Activated CD4-positive, alpha-beta T cell treated with anti-CD3 and anti-CD28 coated beads for 4 hours (primary cell): ENCODE measurements around the gene CTXN1.
"Not testable (repeated sequence)": the region's sequence is repeated elsewhere in the genome, so short reads cannot be mapped to it uniquely, and the experiment has no call there.

Source experiments
- DNase-seq, 2 donors: peaks; one replicate each; pipeline ENCODE4 v3.0.0-alpha.2; 2020

The CTXN1 gene

GRCh38 chr19:7924651-7925170 lies 1.2 kb downstream of the CTXN1 start:
- DNase-seq = no peak

DNA sequence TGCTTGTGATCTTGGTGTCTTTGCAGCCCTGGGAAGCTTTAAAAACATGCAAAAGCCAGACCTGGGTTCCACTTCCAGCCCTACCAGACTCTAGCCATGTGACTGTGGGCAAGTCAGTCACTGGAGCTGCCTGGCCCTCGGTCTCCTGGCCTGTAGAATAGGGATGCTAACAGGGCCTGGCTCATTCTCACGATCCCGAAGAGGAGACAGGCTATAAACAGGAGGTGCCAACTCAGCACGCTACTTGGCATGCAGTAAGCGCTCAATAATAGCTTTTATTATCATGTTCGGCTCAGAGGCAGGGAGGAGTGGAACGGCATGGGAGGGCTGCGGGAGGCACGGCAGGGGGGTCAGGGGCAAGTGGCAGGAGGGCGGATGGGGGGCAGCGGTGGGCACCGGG lies 1.7 kb downstream of the CTXN1 start:
- DNase-seq = no peak

- DNase-seq = no peak
Observed at GRCh38 chr19:7923295-7924191, 2.4 kb downstream of the CTXN1 start.

DNA sequence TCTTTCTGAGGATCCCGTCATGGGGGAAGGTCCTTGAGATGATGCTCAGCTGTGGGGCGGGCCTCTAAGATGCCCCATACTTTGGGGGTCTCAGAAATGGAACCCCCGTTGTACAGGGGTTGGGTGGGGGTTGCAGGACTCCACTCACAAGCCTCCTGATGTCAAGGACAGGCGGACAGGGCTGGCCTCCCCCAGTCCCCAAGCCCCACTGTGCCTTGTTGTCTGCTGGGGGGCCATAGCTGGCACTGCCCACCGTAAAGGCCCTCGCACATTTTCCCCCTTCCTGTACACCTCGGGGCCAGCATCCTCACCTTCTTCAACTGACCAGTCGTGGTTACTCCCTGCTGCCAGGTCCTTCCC lies 3.1 kb downstream of the CTXN1 start:
- DNase-seq = no peak

DNA sequence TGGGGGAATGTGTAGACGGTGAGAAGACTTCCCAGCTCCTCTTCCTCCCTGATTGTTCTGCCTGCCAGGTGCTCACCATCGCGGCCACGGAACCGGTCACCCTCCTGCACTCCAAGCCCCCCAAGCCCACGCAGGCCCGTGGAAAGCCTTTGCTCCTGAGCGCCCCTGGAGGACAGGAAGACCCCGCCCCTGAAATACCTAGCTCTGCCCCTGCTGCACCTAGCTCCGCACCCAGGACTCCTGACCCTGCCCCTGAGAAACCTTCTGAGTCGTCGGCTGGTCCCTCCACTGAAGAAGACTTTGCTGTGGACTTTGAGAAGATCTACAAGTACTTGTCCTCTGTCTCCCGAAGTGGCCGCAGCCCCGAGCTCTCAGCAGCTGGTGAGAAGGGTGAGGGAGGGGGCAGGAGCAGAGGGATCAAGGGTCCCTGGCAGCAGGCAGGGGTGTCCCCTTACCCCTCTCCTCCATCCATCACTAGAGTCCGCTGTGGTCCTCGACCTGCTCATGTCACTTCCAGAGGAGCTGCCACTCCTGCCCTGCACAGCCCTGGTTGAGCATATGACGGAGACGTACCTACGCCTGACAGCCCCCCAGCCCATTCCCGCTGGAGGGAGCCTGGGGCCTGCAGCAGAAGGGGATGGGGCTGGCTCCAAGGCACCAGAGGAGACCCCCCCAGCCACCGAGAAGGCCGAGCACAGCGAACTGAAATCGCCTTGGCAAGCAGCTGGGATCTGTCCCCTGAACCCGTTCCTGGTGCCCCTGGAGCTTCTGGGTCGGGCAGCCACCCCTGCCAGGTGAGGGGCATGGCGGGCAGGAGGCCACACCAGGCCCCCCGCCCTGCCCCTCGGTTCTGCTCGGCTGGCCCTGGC lies 3.7 kb downstream of the CTXN1 start:
- DNase-seq = no peak

DNA sequence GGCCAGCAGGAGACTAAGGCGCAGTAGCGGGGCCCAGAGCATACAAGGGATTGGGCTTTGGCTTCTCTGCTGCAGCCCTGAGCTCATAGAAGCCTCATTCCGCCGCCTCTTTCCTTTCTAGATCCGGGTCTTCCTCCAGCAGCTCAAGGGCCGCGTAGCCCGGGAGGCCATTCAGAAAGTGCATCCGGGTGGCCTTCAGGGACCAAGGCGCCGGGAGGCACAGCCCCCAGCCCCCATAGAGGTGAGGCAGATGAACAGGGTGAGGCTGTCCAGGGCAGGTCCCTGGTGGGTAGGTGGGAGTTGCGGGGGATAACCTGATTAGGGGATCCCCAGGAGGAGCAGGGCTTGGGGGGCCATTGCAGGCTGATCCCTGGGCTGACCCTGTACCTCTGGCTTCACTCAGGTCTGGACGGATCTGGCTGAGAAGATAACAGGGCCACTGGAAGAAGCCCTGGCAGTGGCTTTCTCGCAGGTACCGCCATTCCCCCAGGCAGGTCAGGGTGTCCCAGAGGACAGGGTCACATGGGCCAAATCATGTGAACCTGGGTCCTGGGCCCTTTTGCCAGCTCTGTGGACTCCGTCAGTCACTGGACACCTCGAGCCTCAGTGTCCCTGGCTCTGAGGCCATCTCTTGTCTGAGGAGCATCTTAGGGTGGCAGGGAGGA lies 4.5 kb downstream of the CTXN1 start:
- DNase-seq = no peak

DNA sequence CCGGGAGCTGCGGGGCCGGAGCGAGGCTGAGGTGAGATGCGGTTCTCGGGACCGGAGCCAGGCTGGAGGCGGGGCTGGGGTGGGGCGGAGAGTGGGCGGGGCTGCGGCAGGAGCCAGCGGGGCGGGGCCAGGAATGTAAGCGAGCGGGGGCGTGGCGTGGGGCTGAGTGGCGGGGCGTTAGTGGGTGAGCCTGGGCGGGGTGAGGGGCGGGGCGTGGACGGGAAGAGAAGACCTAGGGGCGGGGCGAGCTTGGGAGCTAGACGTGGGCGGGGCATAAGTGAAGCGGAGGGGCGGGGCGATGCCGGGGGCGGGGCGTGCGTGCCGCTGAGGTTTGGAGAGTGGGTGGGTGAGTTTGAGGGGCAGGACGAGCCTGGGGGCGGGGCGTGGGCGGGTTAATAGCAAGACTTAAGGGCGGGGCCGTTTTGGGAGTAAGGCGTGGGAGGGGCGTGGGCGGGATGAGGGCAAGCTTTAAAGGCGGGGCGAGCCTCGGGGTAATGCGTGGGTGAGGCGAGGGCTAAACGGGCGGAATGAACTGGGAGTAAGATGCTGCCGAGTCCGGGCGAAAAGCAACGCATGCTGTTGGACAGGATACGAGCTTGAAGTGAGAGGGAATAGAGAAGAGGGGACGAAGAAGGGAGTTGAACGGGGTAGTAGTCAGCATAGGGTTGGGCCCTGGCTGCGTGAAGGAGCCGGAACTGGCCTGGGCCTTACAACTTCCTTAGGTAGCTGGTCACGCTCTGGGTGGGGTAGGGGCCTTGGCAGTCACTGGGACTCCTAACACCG lies 5.2 kb downstream of the CTXN1 start:
- DNase-seq = peak; percentile 100

DNA sequence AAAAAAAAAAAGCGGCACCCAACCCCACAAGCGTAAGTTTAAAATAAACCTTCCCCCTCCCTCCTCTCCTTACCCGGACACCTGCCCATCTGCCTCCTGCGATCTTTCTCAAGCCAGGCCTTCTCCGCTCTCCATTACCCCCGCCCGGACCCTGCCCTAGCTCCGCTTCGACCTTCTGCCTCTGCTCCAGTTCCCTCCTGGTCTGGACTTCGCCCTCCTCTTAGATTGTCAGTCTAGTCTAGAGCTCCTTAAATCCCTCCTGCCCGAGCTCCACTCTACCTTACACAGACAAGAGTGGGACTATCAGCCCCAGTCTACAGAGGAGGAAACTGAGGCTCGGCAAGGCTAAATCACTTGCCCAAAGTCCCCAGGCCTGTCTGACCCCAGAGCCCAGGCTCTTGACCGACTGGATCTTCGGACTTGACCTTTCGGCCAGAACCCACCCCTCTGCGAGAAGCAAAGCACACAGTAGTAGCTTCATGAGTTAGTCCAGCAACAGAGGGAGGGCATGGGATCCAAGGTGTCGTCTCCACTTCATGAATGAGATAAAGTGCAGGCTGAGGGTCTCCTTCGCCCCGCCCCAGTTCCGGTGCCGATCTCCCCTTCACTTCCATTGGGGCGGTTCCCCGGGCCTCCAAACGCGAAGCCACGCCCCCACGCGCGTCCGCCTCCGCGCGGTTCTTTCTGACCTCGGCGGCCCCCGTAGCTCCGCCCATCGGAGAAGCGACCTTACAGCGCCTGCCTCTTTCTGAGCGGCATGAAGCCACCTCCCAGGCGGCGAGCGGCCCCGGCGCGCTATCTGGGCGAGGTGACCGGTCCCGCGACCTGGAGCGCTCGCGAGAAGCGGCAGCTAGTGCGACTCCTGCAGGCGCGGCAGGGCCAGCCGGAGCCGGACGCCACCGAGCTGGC lies 6.1 kb downstream of the CTXN1 start, which contains the start of gene SNAPC2:
Gene SNAPC2, plus strand, starts transcription at position 729 of the 909 bp plus-strand sequence. Its CDS starts 29 bp downstream, at position 758.
- DNase-seq = peak; percentile 97

GRCh38 chr19:7918615-7919421 lies 7.1 kb downstream of the CTXN1 start:
- no peak for DNase-seq

DNA sequence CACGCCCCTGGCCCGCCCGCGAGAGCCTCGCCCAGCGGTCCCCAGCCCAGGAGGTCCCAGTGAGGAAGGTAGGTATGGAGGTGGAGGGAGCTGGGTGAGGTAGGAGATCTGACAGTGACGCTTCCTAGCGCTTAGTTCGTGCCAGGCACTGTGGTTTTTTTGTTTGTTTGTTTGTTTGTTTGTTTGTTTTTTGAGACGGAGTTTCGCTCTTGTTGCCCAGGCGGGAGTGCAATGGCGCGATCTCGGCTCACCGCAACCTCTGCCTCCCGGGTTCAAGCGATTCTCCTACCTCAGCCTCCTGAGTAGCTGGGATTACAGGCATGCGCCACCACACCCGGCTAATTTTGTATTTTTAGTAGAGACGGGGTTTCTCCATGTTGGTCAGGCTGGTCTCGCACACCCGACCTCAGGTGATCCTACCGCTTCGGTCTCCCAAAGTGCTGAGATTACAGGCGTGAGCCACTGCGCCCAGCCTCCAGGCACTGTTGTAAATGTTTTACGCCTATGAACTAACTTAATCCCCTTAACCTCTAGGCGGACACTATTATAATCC lies 7.8 kb downstream of the CTXN1 start:
- DNase-seq = not testable (repeated sequence)

GRCh38 chr19:7917267-7918061 lies 8.5 kb downstream of the CTXN1 start:
- DNase-seq = peak; percentile 54 to 56

GRCh38 chr19:7916955-7917266 lies 9.0 kb downstream of the CTXN1 start:
- no peak for DNase-seq

DNA sequence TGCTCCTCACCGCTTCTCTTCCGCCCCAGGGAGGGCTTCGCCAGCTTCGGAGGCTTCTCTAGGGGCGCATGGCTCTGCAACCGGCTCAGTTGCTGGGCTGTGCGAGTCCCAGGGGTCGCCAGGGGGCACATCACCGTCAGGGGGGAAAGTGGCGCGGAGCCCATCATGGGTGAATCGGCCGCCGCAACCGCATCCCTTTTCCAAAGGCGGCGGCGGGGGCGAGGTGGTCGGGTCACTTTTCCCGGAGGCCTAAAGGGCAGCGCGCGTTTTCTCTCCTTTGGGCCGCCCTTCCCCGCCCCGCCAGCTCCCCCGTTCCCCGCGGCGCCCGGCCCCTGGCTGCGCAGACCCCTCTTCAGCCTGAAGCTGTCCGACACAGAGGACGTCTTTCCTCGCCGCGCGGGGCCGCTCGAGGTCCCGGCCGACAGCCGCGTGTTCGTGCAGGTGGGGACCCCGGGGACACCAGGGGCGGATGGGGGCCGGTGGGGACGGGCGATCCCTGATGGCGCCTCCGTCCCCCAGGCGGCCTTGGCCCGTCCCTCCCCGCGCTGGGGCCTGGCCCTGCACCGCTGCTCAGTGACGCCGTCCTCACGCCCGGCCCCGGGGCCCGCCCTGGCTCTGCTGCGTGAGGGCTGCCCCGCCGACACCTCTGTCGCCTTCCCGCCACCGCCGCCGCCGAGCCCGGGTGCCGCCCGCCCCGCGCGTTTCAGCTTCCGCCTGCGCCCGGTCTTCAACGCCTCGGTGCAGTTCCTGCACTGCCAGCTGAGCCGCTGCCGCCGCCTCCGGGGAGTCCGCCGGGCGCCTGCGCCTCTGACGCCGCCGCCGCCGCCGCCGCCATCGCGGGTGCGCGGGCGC lies 9.6 kb downstream of the CTXN1 start:
- DNase-seq = peak in 1 of 2 donors; percentile 38

DNA sequence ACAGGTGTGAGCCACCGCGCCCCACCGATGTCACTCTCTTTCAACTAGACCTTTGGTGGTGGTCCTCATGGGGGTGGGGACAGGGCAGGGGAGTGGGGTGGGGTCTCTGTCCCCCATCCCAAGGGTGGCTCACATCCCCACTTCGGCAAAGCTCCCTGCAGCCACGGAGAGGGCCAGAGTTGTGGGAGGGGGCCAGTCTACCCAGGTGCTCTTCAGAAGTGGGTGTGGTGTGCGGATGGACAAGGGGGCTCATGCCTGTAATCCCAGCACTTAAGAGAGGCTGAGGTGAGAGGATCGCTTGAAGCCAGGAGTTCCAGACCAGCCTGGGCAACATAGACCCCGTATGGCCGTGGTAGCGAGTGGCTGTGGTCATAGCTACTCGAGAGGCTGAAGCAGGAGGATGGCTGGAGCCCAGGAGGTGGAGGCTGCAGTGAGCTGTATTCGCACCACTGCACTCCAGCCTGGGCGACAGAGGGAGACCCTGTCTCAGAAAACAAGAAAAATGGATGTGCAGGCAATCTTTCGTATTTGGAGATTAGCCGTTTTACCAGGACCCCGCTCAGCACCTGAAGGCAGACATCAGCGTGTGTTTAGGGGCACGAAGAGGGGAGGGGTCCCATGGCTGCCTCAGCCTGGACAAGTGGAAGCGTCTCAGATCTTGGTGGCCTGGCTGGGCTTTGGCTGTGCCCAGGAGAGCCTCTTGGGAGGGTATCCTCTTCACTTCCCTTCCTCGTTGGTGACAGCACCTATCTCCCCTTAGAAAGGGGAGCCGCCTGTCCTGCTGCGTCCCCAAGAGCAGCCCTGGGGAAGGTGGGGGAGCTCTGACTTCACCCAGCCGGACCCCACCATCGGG lies 10.5 kb downstream of the CTXN1 start:
- DNase-seq = no peak

GRCh38 chr19:7914598-7915045 lies 11.3 kb downstream of the CTXN1 start, which contains the start of gene TGFBR3L:
TGFBR3L (plus strand) TSS chr19:7914830.
- DNase-seq = no peak

GRCh38 chr19:7914099-7914498 lies 11.8 kb downstream of the CTXN1 start:
- no peak for DNase-seq

- DNase-seq = no peak
Observed at GRCh38 chr19:7913652-7914051, 12.3 kb downstream of the CTXN1 start.
